DND-41 (cell line): Measurements from ENCODE around the gene ABCB11.

Experiments
- ATAC-seq: fragments of 200-7000 bp; cut with Tn5 transposase; 3 replicates; pipeline ENCODE4 v1.9.1; 2021; ENCODE audit warnings: low read depth; ENCODE audit not compliant: insufficient read depth
- DNase-seq: peaks from one replicate; pipeline ENCODE4 v3.0.0-alpha.2; 2020
- H2AFZ ChIP-seq: 2 replicates; pipeline ENCODE4 v1.6.0; 2012; ENCODE audit warnings: low read depth, low read length
- H3K27ac ChIP-seq: 2 replicates; pipeline ENCODE4 v1.5.1; 2012; ENCODE audit warnings: low read length, inconsistent platforms
- H3K27me3 ChIP-seq: fragments of 200-600 bp; sonication (generic); 2 replicates; pipeline ENCODE4 v1.6.0; 2012; ENCODE audit warnings: low read length, mild to moderate bottlenecking, inconsistent platforms; ENCODE audit not compliant: insufficient read depth, poor library complexity
- H3K36me3 ChIP-seq: 2 replicates; pipeline ENCODE4 v1.5.1; 2012; ENCODE audit warnings: low read length, inconsistent platforms; ENCODE audit not compliant: insufficient read depth
- H3K4me1 ChIP-seq: 2 replicates; pipeline ENCODE4 v1.5.1; 2012; ENCODE audit warnings: mild to moderate bottlenecking, low read length; ENCODE audit not compliant: insufficient read depth
- H3K4me2 ChIP-seq: 2 replicates; pipeline ENCODE4 v1.6.0; 2012; ENCODE audit warnings: mild to moderate bottlenecking, moderate library complexity, low read length, inconsistent platforms; ENCODE audit not compliant: insufficient read depth
- H3K4me3 ChIP-seq, 2 experiments: fragments of 200-600 bp in 1 of 2; shearing (Covaris generic) in 1 of 2; 2 replicates each; pipeline ENCODE4 v1.5.1; 2012 to 2016; ENCODE audit warnings: inconsistent platforms in 2 of 2, low read length in 2 of 2, mild to moderate bottlenecking in 2 of 2, low read depth in 1 of 2, moderate library complexity in 1 of 2
- H3K79me2 ChIP-seq: 2 replicates; pipeline ENCODE4 v1.6.0; 2012; ENCODE audit warnings: low read length, inconsistent platforms; ENCODE audit not compliant: insufficient read depth
- H3K9ac ChIP-seq: 2 replicates; pipeline ENCODE4 v1.6.0; 2012; ENCODE audit warnings: low read depth, mild to moderate bottlenecking, inconsistent platforms, low read length, moderate library complexity
- H3K9me3 ChIP-seq: 2 replicates; pipeline ENCODE4 v1.5.1; 2012; ENCODE audit warnings: low read length, moderate library complexity, mild to moderate bottlenecking, inconsistent platforms; ENCODE audit not compliant: insufficient read depth, severe bottlenecking
- H4K20me1 ChIP-seq: 2 replicates; pipeline ENCODE4 v1.6.0; 2012; ENCODE audit warnings: low read length; ENCODE audit not compliant: insufficient read depth
- EZH2 ChIP-seq: IDR thresholded peaks from 3 replicates; pipeline ENCODE4 v1.6.1; 2012; ENCODE audit warnings: borderline replicate concordance, low read depth, mild to moderate bottlenecking, moderate library complexity, low read length, inconsistent platforms; ENCODE audit not compliant: severe bottlenecking
- TF ChIP-seq, protein P1 (sequence below): IDR thresholded peaks from 2 replicates; pipeline ENCODE4 v1.5.1; 2012; ENCODE audit warnings: borderline replicate concordance, low read length, moderate library complexity, mild to moderate bottlenecking; ENCODE audit not compliant: poor library complexity, severe bottlenecking; ENCODE audit errors: extremely low read depth

Gene ABCB11

DNA sequence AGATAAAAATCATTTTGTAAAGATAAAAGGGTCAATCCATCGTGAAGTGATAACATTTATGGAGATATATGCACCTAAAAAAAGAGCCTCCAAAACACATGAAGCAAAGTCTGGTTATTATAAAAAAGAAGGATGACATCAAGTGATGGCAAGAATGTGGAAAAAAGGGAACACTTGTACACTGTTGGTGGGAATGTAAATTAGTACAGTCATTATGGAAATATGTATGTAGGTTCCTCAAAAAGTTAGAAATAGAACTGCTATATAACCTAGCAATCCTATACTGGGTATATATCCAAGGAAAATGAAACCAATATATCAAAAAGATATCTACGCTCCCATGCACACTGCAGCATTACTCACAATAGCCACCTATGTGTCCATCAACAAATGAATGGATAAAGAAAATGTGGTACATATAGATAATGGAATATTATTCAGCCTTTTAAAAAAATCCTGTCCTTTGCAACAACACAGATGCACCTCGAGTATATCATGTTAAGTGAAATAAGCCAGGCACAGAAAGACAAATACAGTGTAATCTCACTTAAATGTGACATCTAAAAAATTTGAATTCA, 28.9 kb downstream of the ABCB11 start:
- Histone ChIP-seq H3K4me3 (no peak overlapping the region), H3K27ac (no peak overlapping the region), H3K27me3 (peaks cover 2% of the 10 kb centered on the region), H3K4me2 (no peak overlapping the region), H3K9ac (no peak overlapping the region), H3K79me2 (no peaks in the 10 kb centered on the region), H3K4me1 (no peaks in the 10 kb centered on the region), H2AFZ (no peak overlapping the region), H3K9me3 (no peaks in the 10 kb centered on the region), H3K36me3 (no peaks in the 10 kb centered on the region), H4K20me1 (no peaks in the 10 kb centered on the region)
- DNase-seq (no peak), ATAC-seq (no peak)
- TF ChIP-seq, protein P1, sequence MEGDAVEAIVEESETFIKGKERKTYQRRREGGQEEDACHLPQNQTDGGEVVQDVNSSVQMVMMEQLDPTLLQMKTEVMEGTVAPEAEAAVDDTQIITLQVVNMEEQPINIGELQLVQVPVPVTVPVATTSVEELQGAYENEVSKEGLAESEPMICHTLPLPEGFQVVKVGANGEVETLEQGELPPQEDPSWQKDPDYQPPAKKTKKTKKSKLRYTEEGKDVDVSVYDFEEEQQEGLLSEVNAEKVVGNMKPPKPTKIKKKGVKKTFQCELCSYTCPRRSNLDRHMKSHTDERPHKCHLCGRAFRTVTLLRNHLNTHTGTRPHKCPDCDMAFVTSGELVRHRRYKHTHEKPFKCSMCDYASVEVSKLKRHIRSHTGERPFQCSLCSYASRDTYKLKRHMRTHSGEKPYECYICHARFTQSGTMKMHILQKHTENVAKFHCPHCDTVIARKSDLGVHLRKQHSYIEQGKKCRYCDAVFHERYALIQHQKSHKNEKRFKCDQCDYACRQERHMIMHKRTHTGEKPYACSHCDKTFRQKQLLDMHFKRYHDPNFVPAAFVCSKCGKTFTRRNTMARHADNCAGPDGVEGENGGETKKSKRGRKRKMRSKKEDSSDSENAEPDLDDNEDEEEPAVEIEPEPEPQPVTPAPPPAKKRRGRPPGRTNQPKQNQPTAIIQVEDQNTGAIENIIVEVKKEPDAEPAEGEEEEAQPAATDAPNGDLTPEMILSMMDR, result no peak
- TF ChIP-seq EZH2, result no peak

DNA sequence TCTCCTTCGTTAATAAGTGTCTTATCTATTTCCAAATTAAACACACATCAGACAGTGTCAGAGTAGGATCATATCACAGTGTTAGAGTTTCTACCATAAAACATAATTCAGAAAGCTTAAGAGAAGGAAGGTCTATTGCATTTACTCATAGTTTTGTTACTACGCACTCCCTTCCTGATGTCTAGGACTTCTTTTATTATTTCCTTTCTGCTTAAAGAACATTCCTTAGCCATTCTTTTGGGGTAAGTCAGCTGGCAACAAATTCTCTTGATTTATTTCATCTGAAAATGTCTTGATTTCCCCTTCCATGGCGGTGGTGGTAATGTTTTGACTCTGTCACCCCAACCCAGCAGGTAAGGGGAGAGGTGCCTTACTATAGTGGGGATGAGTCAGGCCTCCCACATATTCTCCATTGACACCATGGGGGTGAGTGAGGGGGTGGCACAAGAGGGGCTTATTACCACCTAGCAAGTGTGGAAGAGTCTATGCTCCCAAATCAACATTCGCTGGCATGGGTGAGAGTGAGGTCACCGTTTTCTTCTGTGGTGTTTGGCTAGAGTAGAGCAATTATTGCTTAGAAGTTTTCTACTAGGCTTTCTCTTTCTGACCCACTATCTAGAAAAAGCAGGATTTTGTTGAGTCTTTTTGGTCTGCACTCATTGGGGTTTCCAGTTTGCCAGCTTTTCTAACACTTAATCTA, 29.9 kb downstream of the ABCB11 start:
- no peaks in the 10 kb centered on the region for H4K20me1 ChIP-seq
- no peaks in the 10 kb centered on the region for H3K79me2 ChIP-seq
- TF ChIP-seq EZH2, result no peak
- TF ChIP-seq, protein P1, result no peak
- no peaks in the 10 kb centered on the region for H3K4me1 ChIP-seq
- H3K9ac ChIP-seq, result no peak overlapping the region
- H3K36me3 ChIP-seq, result no peaks in the 10 kb centered on the region
- H3K27ac ChIP-seq, result no peak overlapping the region
- no peak overlapping the region for H3K4me3 ChIP-seq
- no peaks in the 10 kb centered on the region for H3K9me3 ChIP-seq
- H3K4me2 ChIP-seq, result no peak overlapping the region
- DNase-seq (no peak), ATAC-seq (no peak)
- H3K27me3 ChIP-seq, result peaks cover 6% of the 10 kb centered on the region
- no peak overlapping the region for H2AFZ ChIP-seq

DNA sequence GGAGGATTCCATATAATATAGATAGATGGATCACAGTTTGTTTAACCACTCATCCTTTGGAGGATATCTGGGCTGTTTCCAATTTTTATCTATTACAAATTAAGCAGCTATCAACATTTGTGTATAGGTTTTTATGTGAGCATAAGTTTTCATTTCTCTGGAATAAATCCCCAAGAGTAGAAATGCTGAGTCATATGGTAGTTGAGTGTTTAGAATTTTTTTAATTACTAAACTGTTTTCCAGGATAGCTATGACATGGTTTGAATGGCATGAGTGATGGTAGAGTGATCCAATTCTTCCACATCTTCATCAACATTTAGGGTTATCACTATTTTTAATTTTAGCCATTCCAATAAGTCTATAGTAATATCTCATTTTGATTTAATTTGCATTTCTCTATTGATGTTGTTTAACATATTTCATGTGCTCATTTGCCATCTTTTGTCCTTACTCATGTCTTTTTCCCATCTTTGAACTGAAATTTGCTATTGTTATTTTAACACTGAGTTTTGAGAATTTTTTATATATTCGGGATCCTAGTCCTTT, 31.4 kb downstream of the ABCB11 start:
- no peaks in the 10 kb centered on the region for H3K36me3 ChIP-seq
- ATAC-seq (no peak), DNase-seq (no peak)
- H2AFZ ChIP-seq, result no peak overlapping the region
- no peaks in the 10 kb centered on the region for H4K20me1 ChIP-seq
- no peaks in the 10 kb centered on the region for H3K79me2 ChIP-seq
- no peak overlapping the region for H3K27ac ChIP-seq
- H3K4me2 ChIP-seq, result no peak overlapping the region
- H3K9me3 ChIP-seq, result no peaks in the 10 kb centered on the region
- peaks cover 6% of the 10 kb centered on the region for H3K27me3 ChIP-seq
- no peaks in the 10 kb centered on the region for H3K4me1 ChIP-seq
- H3K4me3 ChIP-seq, result no peak overlapping the region
- TF ChIP-seq, protein P1, result no peak
- no peak for TF ChIP-seq EZH2
- H3K9ac ChIP-seq, result no peak overlapping the region
